HG02852 (cell line): Measurements from ENCODE around the gene CFAP70.
"Not testable (repeated sequence)": the region's sequence is repeated elsewhere in the genome, so short reads cannot be mapped to it uniquely, and the experiment has no call there.

Source experiments
- ATAC-seq: cut with Tn5 transposase; IDR thresholded peaks from one replicate; pipeline ENCODE4 v1.9.1; 2021; ENCODE audit warnings: mild to moderate bottlenecking, moderate library complexity; ENCODE audit not compliant: unreplicated experiment

The CFAP70 gene

DNA sequence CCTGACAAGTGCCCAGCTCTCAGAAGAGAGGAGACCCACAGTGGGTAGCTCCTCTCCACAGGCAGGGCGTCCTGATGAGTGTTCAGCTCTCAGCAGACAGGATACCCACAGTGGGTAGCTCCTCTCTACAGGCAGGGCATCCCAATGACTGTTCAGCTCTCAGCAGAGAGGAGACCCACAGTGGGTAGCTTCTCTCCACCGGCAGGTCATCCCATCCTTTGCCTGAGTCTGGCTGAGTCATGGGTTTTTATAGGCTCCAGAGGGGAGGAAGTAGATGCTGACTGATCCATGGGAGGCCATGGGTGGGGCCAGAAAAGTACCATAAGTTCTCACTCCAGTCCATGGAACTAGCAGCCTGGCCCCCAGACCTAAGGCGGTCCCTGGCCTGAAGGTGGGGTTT, 18.5 kb downstream of the CFAP70 start:
- no peak for ATAC-seq

DNA sequence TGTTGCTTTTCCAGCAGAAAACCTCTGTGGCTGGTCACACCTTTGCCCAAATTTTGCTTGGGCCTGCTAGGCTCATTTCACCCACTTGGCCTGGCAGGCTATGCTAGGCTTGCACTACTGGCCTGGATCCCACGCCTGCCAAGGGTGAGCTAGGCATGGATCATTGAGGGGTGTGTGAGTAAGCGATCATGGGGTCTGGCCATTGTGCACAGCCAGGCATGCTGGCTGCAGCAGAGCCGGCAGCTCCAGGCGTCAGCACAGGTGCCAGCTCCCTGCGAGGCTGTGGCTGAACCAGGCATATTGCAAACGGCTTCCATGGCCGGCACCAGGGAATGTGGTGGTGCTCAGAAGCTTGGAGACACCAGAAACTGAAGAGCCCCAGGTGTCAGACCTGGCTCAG, 19.2 kb downstream of the CFAP70 start:
- ATAC-seq = no peak

DNA sequence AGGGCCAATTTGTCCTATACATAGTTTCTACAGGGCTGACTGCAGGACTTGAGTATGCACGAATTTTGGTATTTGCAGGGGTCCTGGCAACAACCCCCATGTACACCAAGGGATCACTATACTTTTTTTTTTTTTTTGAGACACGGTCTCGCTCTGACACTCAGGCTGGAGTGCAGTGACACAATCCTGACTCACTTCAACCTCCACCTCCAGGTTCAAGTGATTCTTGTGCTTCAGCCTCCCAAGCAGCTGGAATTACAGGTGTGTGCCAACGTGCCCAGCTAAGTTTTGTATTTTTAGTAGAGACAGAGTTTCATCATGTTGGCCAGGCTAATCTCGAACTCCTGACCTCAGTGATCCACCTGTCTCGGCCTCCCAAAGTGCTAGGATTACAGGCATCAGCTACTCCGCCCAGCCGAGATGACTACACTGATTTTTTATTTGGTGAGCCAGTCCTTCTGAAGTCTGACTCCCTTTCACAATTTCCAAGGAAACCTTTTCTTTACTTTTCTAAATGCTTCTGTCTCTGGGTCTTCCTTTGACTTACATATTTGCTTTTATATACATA, 19.8 kb downstream of the CFAP70 start:
- no peak for ATAC-seq

DNA sequence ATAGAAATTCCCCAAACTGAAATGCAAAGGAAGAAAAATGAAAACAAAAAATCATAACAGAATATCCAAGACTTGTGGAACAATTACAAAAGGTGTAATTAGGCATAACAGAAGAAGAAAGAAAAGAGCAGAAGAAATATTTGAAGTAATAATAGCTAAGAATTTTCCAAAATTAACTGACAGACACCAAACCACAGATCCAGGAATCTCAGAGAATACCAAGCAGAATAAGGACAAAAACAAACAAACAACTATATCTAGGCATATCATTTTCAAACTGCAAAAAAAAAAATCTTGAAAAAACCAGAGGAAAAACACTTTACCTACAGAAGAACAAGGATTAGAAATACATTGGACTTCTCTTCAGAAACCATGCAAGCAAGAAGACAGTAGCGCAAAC, 25.5 kb downstream of the CFAP70 start:
- no peak for ATAC-seq

DNA sequence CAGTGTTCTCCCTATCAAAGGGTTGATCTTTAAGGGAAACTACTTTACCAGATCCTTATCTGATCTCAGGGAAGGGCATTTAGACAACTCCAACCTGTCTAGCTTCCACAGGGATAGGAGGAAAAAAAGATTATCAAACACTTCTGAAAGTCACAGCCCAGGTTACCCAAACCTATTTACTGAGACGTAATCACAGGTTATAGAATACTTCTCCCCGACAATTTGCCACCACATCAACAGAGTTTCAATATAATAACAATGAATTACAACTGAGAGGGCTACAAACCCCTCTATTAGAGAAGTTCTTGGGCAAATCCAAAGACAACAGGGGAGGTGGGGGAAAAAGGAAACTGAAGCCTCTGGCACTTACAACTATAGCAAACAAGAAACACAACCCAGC, 26.3 kb downstream of the CFAP70 start:
- ATAC-seq = no peak

DNA sequence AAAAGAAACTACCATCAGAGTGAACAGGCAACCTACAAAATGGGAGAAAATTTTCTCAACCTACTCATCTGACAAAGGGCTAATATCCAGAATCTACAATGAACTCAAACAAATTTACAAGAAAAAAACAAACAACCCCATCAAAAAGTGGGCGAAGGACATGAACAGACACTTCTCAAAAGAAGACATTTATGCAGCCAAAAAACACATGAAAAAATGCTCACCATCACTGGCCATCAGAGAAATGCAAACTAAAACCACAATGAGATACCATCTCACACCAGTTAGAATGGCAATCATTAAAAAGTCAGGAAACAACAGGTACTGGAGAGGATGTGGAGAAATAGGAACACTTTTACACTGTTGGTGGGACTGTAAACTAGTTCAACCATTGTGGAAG, 30.1 kb downstream of the CFAP70 start:
- not testable (repeated sequence) for ATAC-seq

DNA sequence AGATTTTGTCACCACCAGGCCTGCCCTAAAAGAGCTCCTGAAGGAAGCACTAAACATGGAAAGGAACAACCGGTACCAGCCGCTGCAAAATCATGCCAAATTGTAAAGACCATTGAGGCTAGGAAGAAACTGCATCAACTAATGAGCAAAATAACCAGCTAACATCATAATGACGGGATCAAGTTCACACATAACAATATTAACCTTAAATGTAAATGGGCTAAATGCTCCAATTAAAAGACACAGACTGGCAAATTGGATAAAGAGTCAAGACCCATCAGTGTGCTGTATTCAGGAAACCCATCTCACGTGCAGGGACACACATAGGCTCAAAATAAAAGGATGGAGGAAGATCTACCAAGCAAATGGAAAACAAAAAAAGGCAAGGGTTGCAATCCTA, 33.4 kb downstream of the CFAP70 start:
- not testable (repeated sequence) for ATAC-seq

DNA sequence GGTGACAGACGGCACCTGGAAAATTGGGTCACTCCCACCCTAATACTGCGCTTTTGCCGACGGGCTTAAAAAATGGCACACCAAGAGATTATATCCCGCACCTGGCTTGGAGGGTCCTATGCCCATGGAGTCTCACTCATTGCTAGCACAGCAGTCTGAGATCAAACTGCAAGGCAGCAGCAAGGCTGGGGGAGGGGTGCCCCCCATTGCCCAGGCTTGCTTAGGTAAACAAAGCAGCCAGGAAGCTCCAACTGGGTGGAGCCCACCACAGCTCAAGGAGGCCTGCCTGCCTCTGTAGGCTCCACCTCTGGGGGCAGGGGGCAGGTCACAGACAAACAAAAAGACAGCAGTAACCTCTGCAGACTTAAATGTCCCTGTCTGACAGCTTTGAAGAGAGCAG, 35.1 kb downstream of the CFAP70 start:
- ATAC-seq = not testable (repeated sequence)

DNA sequence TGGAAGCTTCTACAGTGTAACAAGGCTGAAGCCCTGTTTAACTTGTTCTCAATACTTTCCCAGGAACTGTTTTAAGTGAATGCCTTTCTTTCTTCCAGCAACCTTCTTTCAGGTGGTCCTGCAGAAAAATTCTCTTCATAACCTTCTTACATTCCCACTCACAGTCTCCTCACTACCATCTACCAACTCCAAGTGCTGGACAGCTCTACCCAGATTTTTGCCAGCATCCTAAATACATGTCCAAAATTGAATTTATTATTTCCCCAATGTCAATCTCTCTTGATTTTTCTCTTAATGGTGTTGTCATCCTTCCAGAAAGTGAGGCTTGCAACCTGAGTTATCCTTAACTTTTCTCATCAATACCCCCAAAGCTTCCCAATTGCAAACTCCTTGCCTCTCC, 48.2 kb downstream of the CFAP70 start:
- ATAC-seq = no peak

DNA sequence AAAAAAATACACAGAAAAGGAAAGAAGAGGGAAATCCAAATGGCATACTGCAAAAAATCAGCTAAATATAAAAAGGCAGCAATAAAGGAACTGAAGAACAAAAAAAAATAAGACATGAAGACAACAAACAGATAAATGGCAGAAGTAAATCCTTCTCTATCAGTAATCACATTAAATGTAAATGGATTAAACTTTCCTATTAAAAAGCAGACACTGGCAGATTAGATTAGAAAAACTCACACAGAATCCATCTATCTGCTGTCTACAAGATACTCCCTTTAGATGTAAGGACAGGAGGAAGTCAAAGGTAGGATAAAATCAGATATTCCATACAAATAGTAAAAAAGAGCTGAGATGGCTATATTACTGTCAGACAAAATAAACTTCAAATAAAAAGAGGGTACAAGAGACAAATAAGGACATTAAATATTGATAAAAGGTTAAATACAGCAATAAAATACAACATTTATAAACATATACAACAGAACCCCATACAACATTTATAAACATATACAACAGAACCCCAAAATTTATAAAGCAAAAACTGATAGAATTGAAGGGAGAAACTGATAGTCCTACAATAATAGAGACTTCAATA, 51.4 kb downstream of the CFAP70 start:
- ATAC-seq = no peak

DNA sequence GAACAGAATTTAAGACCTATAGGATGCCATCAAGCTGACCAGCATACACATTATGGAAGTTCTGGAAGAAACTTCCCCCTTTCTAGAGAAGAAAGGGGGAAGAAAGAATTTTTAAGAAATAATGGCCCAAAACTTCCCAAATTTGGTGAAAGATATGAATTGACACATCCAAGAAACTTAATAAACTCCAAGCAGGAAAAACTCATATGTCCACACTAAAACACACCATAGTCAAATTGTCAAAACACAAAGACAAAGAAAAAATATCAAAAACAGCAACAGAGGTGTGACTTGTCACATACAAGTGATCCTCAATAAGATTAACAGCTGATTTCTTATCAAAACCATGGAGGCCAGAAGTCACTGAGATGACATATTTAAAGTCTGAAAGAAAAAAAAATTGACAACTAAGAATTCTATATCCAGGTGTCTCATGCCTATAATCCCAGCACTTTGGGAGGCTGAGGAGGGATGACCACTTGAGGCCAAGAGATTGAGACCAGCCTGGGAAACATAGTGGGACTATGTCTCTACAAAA, 52.4 kb downstream of the CFAP70 start:
- no peak for ATAC-seq

DNA sequence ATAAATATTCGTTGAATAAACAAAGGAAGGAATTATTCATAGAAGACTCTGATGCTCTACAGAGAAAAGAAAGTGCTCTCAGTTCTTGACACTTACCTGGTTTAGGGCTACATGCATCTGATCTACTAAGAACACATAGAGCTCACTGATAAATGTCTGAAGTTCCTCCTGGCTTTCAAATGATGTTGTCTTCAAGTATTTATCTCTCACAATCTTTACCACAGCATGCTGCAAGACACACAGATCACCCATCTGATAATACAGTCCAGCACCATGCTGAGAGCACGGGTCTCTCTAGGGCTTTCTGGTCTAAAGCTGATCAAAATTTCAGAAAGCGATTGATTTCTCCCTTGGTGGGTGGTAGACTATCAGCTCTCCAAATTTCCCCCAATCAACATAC, 61.7 kb downstream of the CFAP70 start:
- no peak for ATAC-seq

DNA sequence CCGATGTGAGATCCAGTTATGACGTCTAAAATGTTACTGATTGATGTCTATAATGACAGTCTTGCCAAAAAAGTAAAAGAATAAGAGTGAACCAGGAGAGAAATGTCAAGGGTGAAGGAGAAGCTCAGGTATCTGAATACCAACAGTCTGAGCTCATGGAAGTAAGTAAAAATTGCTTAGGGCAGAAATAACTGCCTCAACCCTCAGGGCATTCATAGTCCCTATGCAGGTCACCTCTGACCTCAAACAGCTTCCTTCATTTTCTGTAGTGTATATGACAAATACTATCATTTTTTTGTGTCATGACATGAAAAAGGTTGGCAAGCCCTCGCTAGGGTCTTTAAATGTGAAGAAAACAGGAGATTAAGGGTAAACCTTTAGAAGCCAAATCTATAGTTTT, 65.2 kb downstream of the CFAP70 start:
- no peak for ATAC-seq

DNA sequence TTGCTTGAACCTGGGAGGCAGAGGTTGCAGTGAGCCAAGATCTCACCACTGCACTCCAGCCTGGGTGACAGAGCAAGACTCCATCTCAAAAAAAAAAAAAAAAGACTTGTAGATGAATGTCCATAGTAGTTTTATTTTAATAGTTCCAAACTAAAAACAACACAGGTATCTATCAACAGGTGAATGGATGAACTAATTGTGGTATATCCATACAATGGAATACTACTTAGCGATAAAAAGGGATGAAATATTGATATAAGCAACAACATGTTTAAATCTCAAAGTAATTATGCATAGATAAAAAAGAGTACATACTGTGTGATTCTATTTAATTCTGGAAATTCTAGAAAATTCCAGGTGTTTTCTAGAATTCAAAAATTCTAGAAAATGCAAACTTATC, 68.7 kb downstream of the CFAP70 start:
- no peak for ATAC-seq

DNA sequence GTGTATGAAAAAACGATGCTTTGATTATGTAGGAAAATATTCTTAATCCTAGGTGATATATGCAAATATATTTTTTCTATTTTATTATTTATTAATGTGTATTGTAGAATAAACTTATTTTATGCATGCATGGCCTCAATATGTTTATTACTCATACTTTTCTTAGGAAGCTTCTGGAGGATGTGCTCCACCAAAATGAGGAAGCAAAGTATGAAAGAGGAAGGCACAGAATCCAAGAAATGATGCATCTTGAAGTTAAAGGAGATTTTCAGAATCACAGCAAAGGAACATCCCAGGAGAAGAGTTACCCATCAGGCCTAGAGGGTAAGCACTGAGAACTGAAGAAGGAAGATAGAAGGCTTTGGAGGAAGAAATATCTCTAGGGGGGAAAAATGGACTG, 71.2 kb downstream of the CFAP70 start:
- no peak for ATAC-seq

DNA sequence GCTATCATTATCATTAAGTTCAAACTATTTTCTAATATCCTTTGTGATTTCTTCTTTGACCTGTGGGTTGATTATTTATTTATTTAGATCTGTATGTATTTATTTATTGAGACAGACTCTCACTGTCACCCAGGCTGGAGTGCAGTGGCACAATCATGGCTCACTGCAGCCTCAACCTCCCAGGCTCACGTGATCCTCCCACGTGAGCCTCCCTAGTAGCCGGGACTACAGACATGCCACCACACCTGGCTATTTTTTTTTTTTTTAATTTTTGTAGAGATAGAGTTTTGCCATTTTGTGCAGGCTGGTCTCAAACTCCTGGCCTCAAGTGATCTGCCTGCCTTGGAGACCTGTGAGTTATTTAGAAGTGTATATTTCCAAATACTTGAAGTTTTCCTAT, 77.6 kb downstream of the CFAP70 start:
- no peak for ATAC-seq

DNA sequence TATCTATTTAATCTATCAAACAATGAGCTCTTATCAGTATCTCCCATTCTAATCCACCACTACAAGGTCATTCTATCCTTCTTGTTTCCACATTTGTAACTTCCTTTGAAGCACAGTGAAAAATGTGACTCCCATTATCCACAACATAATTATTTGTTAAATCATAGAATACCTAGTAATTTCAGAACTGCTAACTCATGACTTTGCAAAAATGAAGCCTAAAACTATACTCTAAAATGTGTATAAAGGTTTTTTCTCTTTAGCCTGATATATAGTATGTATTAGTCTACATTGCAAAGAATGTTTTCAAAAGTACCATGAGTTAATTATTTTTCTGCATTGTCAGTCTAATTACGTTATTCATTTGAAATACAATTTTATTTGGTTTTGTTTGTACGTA, 94.2 kb downstream of the CFAP70 start:
- no peak for ATAC-seq

DNA sequence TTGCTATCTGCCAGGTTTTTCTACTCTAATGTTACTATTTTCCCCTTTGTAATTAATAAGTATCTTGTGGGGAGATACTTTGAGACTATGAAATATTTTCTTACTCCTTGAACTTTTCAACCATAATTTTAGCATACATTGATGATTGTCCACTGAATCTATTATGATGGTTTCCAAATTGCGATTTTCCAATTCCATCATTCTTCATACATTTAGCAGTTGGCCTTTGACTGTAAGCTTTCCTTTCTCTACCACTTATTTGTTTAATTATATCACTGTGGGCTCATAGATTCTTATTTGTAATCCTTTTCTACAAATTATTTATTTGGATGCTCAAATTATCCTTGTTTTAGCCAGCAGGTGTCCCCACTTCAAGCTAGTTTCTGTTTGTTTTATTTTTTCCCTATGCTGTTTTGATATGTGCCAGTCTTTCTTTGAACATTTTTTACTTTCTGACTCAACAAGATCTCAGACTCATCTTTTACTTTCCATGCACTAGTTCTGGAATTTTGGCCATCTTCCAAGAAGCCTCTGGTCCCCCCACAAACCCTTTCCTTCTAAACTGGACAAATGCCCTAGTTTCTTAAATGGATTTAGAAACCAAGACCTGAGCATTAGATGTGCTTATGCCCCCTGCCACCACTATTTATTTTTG, 94.8 kb downstream of the CFAP70 start:
- ATAC-seq = no peak

DNA sequence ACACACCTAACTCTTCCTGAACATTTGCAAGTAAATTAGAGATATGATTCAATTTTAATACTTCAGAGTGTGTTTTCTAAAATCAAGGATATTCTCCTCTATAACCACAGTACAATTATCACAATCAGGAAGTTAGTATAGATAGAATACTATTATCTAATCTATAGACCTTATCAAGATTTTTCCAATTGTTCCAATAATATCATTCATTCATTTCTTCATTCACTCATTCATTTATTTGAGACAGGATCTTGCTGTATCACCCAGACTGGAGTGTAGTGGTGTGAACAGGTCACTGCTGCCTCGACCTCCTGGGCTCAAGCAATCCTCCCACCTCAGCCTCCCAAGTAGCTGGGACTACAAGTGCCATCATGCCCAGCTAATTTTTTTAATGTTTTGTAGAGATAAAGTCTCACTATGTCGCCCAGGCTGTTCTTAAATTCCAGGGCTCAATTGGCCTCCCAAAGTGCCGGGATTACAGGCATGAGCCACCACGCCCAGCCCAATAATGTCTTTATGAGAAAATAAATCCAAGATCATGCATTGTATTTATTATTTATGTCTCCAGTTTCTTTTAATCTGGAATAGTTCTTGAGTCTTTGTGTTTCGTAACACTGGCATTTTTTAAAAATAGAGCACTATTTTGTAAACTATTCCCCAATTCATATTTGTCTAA, 95.6 kb downstream of the CFAP70 start:
- no peak for ATAC-seq

DNA sequence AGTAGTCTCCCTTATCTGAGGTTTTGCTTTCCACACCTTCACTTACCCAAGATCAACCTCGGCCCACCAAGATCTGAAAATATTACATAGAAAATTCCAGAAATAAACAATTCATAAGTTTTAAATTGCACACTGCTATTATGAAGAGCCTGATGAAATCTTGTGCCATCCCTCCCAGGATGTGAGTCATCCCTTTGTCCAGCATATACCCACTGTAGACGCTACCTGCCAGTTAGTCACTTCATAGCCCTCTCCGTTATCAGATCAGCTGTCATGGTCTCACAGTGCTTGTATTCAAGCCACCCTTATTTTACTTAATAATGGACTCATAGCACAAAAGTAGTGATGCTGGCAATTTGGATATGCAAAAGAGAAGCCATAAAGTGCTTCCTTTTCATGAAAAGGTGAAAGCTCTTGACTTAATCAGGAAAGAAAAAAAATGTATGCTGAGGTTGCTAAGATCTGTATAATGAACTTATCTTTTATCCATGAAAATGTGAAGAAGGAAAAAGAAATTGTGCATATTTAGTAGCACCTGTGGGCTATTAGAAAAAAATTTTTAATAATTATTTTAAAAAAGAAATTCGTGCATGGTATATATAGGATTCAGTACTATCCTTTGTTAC, 96.4 kb downstream of the CFAP70 start:
- ATAC-seq = no peak

DNA sequence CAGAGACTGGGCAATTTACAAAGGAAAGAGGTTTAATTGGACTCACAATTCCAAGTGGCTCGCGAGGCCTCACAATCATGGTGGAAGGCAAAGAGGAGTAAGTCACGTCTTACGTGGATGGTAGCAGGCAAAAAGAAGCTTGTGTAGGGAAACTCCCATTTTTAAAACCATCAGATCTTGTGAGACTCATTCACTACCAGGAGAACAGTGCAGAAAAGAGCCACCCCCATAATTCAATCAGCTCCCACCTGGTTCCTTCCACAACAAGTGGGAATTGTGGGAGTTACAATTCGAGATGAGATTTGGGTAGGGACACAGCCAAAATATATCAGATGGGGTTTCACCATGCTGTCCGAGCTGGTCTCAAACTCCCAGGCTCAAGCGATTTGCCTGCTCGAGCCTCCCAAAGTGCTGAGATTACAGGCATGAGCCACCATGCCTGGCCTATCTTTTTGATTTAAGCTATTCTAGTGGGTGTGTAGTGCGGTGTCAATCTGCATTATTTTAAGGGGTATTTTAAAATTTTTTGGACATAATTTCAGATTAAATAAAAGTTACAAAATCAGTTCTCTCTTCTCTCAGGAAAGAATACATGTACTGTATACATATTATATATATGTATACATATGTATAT, 97.2 kb downstream of the CFAP70 start:
- no peak for ATAC-seq
